GM15510 (cell line): ENCODE results near the gene SMKR1.

Experiments used
- POLR2A ChIP-seq: IDR thresholded peaks from 3 replicates; pipeline ENCODE4 v1.6.1; 2011; ENCODE audit warnings: borderline replicate concordance; ENCODE audit not compliant: insufficient read length; ENCODE audit errors: extremely low read depth

The SMKR1 gene

GRCh38 chr7:129538790-129539189 lies 36.5 kb downstream of the SMKR1 start:
- TF ChIP-seq POLR2A = no peak

DNA sequence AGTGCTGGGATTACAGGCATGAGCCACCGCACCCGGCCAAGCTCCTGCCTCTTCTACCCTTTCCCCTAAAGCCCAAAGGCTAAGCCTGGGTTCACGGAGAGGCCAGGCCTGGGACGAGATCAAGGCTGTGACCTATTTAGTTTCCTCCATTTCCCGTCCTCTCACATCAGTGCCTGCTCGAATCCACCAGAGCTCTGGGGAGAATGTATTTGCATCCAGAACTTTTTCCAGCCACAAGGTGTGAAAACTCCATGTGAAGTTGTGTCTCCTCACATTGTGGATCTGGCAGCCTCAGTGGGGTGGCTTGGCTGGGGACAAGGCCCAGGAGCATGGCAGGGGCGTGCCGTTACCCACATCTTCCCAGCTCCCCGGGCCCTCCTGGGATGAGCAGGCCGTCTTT lies 38.0 kb downstream of the SMKR1 start:
- TF ChIP-seq POLR2A = no peak

DNA sequence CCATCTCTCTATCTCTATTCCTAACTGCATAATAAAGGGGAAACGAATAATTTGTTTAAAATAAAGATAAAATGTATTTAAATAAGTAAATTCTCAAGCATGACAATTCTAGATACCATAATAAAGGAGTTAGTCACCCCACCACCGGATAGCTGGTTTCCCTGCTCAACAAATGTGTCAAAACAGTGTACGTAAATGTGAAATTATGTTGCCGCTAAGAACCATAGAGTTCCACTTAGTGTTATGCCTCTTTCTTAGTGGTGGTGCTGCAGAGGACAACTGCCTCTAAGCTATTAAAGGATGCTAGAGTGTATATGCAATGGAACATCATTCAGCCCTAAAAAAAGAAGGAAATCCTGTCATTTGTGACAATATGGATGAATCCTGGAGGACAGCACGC lies 42.4 kb downstream of the SMKR1 start:
- no peak for TF ChIP-seq POLR2A

DNA sequence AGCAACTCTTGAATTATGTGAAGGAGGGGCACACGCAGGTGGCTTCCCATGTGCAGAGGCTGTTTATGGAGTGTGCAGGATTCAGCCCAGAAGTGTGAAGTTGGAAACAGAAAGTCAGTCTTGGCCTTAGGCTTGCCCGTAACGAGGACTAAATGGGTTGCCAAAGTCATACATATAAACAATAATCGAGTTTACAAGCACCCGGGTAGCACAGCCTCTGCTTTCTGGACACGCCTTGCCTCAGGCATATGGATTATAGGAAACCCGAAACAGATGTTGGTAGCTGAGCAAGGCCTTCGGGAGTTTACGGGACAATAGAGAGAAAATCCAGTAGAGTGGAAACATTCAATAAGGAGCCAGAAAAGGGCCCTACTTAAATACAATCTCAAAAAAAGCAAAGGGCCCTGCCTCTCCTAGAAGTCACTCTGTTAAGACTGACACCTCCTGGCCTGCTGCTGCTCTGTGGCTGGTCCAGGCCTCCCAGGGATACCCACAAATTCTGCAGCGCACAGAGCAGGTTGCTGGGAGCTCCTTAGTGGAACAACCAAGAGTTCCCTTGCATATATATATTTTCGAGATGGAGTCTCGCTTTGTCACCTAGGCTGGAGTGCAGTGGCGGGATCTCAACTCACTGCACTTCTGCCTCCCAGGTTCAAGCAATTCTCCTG lies 48.5 kb downstream of the SMKR1 start:
- no peak for TF ChIP-seq POLR2A

DNA sequence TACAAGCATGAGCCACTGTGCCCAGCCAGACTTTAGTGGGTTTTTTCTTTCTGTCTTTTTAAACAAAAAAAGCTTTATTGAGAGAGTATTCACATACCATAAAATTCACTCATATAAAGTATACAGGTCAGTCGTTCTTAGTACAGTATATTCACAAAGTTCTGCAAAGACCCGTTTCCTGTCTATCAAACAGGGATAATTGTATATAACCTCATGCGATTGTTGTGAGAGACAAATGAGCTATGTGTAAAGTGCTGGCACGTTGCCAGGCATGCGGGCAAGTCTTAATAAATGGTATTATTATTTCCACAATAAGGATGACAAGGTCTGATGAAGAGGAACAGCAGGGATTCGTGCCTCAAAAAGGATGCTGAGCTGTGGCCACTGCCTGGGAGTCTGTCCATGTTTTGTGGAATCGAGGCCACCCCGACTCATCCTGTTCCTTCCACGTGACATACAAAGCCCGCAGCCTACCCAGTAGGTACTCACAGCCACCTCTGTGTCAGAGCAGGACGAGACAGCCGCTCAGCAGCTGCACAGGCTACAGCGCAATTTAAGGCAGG lies 51.6 kb downstream of the SMKR1 start:
- no peak for TF ChIP-seq POLR2A

DNA sequence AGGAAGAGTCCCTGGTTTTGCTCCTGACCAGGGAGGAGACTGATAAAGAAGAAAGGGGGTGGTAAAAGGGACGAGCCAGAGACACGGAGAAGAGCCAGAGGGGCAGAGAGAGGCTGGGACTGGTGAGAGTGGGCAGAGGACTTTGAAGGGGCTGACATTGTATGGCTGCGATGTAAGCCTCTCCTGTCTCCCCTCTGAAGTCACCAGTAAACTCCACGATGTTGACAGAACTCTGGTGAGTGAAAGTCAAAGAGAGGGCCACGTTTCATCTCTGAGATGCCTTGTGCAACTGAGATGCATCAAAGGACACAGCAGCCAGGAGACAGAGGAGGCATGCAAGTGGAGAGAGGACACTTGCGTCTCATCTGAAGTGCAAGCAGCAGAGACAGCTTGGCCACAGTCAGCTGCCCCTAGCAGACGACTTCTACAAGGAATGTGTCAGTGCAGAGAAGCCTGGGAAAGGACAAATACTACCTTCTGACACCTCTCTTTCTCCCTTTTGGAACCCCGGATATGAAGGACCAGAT lies 54.3 kb downstream of the SMKR1 start:
- TF ChIP-seq POLR2A = no peak

DNA sequence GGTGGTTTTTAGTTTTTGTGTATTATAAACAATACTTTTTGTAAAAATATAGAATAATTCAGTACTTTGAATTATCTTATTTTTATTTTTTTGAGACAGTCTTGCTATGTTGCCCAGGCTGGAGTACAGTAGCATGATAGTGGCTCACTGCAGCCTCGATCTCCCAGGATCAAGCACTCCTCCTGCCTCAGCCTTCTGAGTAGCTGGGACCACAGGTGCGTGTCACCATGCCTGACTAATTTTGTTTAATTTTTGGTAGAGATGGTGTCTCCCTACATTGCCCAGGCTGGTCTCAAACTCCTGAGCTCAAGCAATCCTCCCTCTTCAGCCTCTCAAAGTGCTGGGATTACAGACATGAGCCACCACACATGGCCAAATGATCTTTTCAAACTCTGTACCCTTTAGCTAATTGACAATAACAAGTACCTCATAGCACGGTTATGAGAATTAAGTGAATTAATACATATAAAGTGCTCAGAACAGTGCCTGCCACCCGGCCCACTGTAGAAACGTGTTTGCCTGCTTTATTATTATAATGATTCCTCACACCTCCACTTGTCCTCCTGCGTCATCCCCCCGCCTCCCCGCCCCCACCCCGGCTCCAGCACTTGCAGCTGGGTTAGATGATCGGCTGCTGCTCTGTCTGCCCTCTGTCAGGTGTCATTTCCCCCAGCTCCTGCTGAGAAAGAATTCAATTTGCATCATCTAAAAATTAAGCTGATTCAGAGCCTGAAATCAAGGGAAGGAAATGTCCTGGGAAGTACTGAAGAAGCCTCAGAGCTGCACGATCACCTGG lies 55.6 kb downstream of the SMKR1 start:
- TF ChIP-seq POLR2A = no peak

DNA sequence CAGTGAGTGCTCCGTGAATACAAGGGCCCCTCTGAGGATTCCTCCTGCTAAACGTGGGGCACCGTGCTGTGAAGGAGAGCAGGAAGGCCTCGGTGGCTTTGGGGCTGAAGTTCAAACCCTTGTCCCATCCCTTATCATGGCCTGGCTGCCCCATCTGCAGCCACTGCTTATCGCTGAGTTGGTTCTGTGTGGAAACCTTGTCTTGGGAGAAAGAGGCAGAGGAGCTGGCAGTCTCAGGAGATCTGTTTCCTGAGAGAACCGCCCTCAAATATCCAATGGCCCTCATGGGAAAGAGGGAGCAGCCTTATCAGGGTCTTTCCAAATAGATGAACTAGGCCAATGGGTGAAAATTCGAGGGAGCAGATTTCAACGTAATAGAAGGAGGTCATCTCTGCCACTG lies 57.2 kb downstream of the SMKR1 start:
- no peak for TF ChIP-seq POLR2A

DNA sequence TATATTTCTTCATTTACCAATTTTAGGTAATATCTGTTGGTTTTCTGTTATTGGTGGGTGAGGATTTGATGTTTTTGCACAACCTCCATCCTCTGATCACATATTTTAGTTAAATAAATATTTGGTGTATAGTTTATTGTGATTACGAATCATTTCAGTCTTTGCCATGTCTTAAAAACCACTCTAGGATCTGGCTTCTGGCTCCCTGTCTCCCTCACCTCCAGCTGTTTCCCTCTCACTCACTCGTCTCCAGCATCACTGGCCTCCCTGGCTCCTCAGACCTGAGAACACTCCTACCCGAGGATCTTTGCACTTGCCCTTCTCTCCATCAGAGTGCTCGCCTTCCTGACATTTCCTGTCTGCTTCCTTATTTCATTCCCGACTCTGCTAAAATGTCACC lies 58.5 kb downstream of the SMKR1 start:
- no peak for TF ChIP-seq POLR2A

DNA sequence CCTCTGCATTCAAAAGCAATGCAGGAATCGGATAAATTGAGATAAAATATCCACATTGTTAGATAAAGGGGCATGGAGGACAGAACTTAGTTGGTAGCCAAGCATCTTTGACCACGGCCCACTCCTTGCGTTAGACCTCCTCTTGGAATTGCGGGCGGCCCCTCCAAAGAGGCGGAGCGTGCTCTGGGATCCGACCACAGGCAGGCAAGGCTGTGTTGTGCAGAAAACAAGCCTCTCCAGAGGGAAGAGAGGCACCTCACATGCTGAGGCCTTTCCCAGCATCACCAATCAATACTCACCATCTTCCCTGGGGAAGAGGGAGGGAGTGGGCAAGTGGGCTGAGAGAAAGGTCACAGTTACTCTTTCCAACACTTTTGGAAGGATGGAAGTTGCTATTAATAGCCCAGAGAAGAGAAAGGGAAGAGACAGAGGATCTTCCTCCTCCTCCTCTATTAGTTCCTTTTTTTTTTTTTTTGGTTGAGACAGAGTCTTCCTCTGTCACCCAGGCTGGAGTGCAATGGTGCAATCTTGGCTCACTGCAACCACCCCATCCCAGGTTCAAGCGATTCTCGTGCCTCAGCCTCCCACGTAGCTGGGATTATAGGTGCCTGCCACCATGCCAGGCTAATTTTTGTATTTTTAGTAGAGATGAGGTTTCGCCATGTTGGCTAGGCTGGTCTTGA lies 59.5 kb downstream of the SMKR1 start:
- TF ChIP-seq POLR2A = no peak
